SU-DHL-6 (cell line): Measurements from ENCODE around the gene MINK1.

ENCODE experiments used
- CTCF ChIP-seq: fragments of 200-600 bp; sonication (generic); IDR thresholded peaks from one replicate; pipeline ENCODE4 v1.5.1; 2017; ENCODE audit warnings: antibody characterized with exemption, mild to moderate bottlenecking, low read length, moderate library complexity; ENCODE audit not compliant: insufficient read depth, poor library complexity, severe bottlenecking
- EZH2phosphoT487 ChIP-seq: fragments of 200-600 bp; sonication (generic), shearing (Covaris generic); conservative IDR thresholded peaks from 2 replicates; pipeline ENCODE4 v1.6.1; 2018; ENCODE audit warnings: mild to moderate bottlenecking, antibody characterized with exemption, low read length, moderate library complexity, mixed read lengths

- no peak for TF ChIP-seq CTCF
- TF ChIP-seq EZH2phosphoT487, result no peak
Measured at GRCh38 chr17:4836221-4836620, 3.1 kb downstream of the MINK1 start.
